ENCODE data around the gene TULP1. TPM values are rescaled to one million over a fixed set of nuclear protein-coding genes. Genes with fewer than 3 reads are reported as not detected.

The TULP1 gene
- total and polyA plus RNA-seq, 2 of the 4 experiments (the other 2 are of a cell fraction): not detected

GRCh38 chr6:35492974-35493284 lies 19.8 kb downstream of the TULP1 start:
- no peak overlapping the region for H2BK20ac ChIP-seq (ENCODE audit: low read depth, low read length)
- WGBS, 2 experiments (ENCODE audit: extremely low coverage in 2 of 2, insufficient read length in 1 of 2): 100% methylated on average over 1 of the region's 7 CpGs; no CpG with 5 or more reads in 1 of the 2 experiments
- no peak overlapping the region for H3K4me3 ChIP-seq (ENCODE audit: insufficient read depth, low read depth, low read length)
- peak overlapping the region; percentile 16; the same call in 1 of the 2 replicates for H3K27ac ChIP-seq (ENCODE audit: insufficient read depth, low read length)
- H4K91ac ChIP-seq (ENCODE audit: insufficient read depth, low read depth, low read length): peak overlapping the region; percentile 14; the same call in 1 of the 2 replicates
- no peak overlapping the region for H3K23ac ChIP-seq (ENCODE audit: low read depth, low read length)
- no peak overlapping the region; a peak in 2 of 4 replicates for H4K8ac ChIP-seq (ENCODE audit: low read depth in 2 of 2, low read length in 2 of 2)
- ATAC-seq (ENCODE audit: low read depth): no peak
- BruUV-seq (replicated peaks): no TSS peak
- no peak overlapping the region; the same call in 1 of the 2 replicates for H3K4me2 ChIP-seq (ENCODE audit: low read depth, low read length)
- POLR2A ChIA-PET (ENCODE audit: unreplicated experiment): no interaction called here
- H3K9ac ChIP-seq (ENCODE audit: low read depth, low read length): no peak overlapping the region
- peak overlapping the region; percentile 45; the same call in 1 of the 2 replicates for H2AK5ac ChIP-seq (ENCODE audit: low read depth, low read length)
- peaks cover 20 to 79% of the 10 kb centered on the region in 2 experiments; a peak in 3 of 4 replicates for H3K79me1 ChIP-seq (ENCODE audit: low read depth in 1 of 2, low read length in 2 of 2)
- H3K4me1 ChIP-seq (ENCODE audit: control insufficient read depth, insufficient read depth, low read length): peaks cover 59% of the 10 kb centered on the region
- peak overlapping the region; percentile 65; the same call in 1 of the 2 replicates for H3K14ac ChIP-seq (replicated peaks; ENCODE audit: low read depth, low read length)
- TF ChIP-seq CTCF (conservative IDR thresholded peaks at IDR 0.05; ENCODE audit: low read depth, low read length) (no peak), RAD21 (IDR thresholded peaks at IDR 0.05; ENCODE audit: low read length) (no peak), CEBPB (IDR thresholded peaks at IDR 0.05; ENCODE audit: low read depth, low read length) (peak; percentile 72), CHD1 (IDR thresholded peaks at IDR 0.05; ENCODE audit: low read depth, low read length) (no peak), BHLHE40 (IDR thresholded peaks at IDR 0.05; ENCODE audit: low read depth, low read length) (no peak), MAZ (IDR thresholded peaks at IDR 0.05; ENCODE audit: borderline replicate concordance, low read depth, low read length) (no peak)
- no peaks in the 10 kb centered on the region for H3K27me3 ChIP-seq (ENCODE audit: control insufficient read depth, insufficient read depth, low read length)
- H2AK9ac ChIP-seq (replicated peaks; ENCODE audit: low read depth, low read length, poor library complexity): no peak overlapping the region
- no peak overlapping the region for H2AFZ ChIP-seq (replicated peaks; ENCODE audit: low read length, poor library complexity)
- H4K5ac ChIP-seq (ENCODE audit: low read depth, low read length): no peak overlapping the region; the same call in 1 of the 2 replicates
- no peak overlapping the region for H2BK5ac ChIP-seq (ENCODE audit: low read depth, low read length, poor library complexity, severe bottlenecking)
- DNase-seq: no peak
- CTCF ChIA-PET: no interaction called here
- no peak overlapping the region for H2BK15ac ChIP-seq (ENCODE audit: low read depth, low read length)
- intact Hi-C loops (cut with micrococcal nuclease): no loop called here
- no peak overlapping the region for H2BK120ac ChIP-seq (ENCODE audit: low read depth, low read length)
- no peaks in the 10 kb centered on the region for H3K9me3 ChIP-seq (ENCODE audit: control insufficient read depth, insufficient read depth, low read length)
- H3K9me1 ChIP-seq (ENCODE audit: insufficient read depth, low read length): peaks cover 24% of the 10 kb centered on the region
- 0 out of 2 replicates have a peak, but pooled peaks cover 5% of the 10 kb centered on the region for H3K36me3 ChIP-seq (ENCODE audit: control insufficient read depth, insufficient read depth, low read length)
- H3K4ac ChIP-seq (ENCODE audit: low read depth, low read length): no peak overlapping the region
- H4K20me1 ChIP-seq (ENCODE audit: insufficient read depth, low read length): peaks cover 34% of the 10 kb centered on the region
- H3K18ac ChIP-seq (ENCODE audit: low read depth, low read length): no peak overlapping the region
- dilution Hi-C loops (cut with HindIII; ENCODE audit: low sequenced_read_pairs, unreplicated experiment): no loop called here
- in situ Hi-C loops (cut with MboI; ENCODE audit: low sequenced_read_pairs): no loop called here
- H3K56ac ChIP-seq (ENCODE audit: extremely low read depth, insufficient read depth, low read length): no peak overlapping the region

Data from IMR-90 (cell line).